ENCODE results near the gene CRYL1. TPM values are rescaled to one million over a fixed set of nuclear protein-coding genes. Genes with fewer than 3 reads are reported as not detected.

The CRYL1 gene
- total RNA-seq, 2 donors from 2014 or later, result 64.6 to 144 TPM

- Histone ChIP-seq H3K27me3 (no peaks in the 10 kb centered on the region), H3K9me3 (no peaks in the 10 kb centered on the region), H3K4me3 (no peak overlapping the region), H3K27ac (no peak overlapping the region), H3K9ac (ENCODE audit: low read depth in 2 of 2, low read length in 2 of 2) (no peak overlapping the region), H3K4me1 (no peaks in the 10 kb centered on the region), H3K36me3 (no peaks in the 10 kb centered on the region)
- no peak for DNase-seq
- intact Hi-C loops (cut with DNase I), result loop anchor here (5.0 to 10.0 kb wide), 2 partner anchors 93 to 220 kb away; no protein-coding TSS in a partner anchor
- no peak for TF ChIP-seq CTCF (IDR thresholded peaks at IDR 0.05)
Observed at GRCh38 chr13:20491926-20492435, 33.7 kb downstream of the CRYL1 start.

GRCh38 chr13:20489185-20489820, 36.4 kb downstream of the CRYL1 start:
- Histone ChIP-seq H3K36me3 (no peaks in the 10 kb centered on the region), H3K4me1 (no peaks in the 10 kb centered on the region), H3K27me3 (no peaks in the 10 kb centered on the region), H3K9ac (ENCODE audit: low read depth in 2 of 2, low read length in 2 of 2) (no peak overlapping the region), H3K4me3 (no peak overlapping the region), H3K9me3 (no peaks in the 10 kb centered on the region), H3K27ac (no peak overlapping the region)
- no peak for DNase-seq
- intact Hi-C loops (cut with DNase I), result loop anchor here (5.0 kb wide), 1 partner anchor 292 kb away; no protein-coding TSS in a partner anchor
- TF ChIP-seq CTCF (IDR thresholded peaks at IDR 0.05), result no peak

GRCh38 chr13:20487927-20488326, 37.7 kb downstream of the CRYL1 start:
- Histone ChIP-seq H3K36me3 (no peaks in the 10 kb centered on the region), H3K9me3 (no peaks in the 10 kb centered on the region), H3K4me1 (no peaks in the 10 kb centered on the region), H3K27me3 (no peaks in the 10 kb centered on the region), H3K4me3 (no peak overlapping the region), H3K27ac (no peak overlapping the region), H3K9ac (ENCODE audit: low read depth in 2 of 2, low read length in 2 of 2) (no peak overlapping the region)
- intact Hi-C loops (cut with DNase I), result loop anchor here (5.0 kb wide), 1 partner anchor 291 kb away; no protein-coding TSS in a partner anchor
- no peak for TF ChIP-seq CTCF (IDR thresholded peaks at IDR 0.05)
- no peak for DNase-seq

GRCh38 chr13:20482787-20483186, 42.9 kb downstream of the CRYL1 start:
- TF ChIP-seq CTCF (IDR thresholded peaks at IDR 0.05), result no peak
- Histone ChIP-seq H3K4me1 (no peaks in the 10 kb centered on the region), H3K9me3 (no peaks in the 10 kb centered on the region), H3K27ac (no peak overlapping the region), H3K9ac (ENCODE audit: low read depth in 2 of 2, low read length in 2 of 2) (no peak overlapping the region), H3K36me3 (no peaks in the 10 kb centered on the region), H3K27me3 (no peaks in the 10 kb centered on the region), H3K4me3 (no peak overlapping the region)
- DNase-seq, result no peak
- intact Hi-C loops (cut with DNase I), result no loop called here

- TF ChIP-seq CTCF (IDR thresholded peaks at IDR 0.05), result no peak
- H3K4me3 ChIP-seq, result no peak overlapping the region
- H3K9me3 ChIP-seq, result no peaks in the 10 kb centered on the region
- intact Hi-C loops (cut with DNase I), result no loop called here
- no peaks in the 10 kb centered on the region for H3K27me3 ChIP-seq
- no peak for DNase-seq
- no peaks in the 10 kb centered on the region for H3K36me3 ChIP-seq
- no peak overlapping the region for H3K9ac ChIP-seq (ENCODE audit: low read depth in 2 of 2, low read length in 2 of 2)
- no peak overlapping the region for H3K27ac ChIP-seq
- H3K4me1 ChIP-seq, result no peaks in the 10 kb centered on the region
Observed at GRCh38 chr13:20482275-20482761, 43.3 kb downstream of the CRYL1 start.

Data from colonic mucosa (tissue), 4 donors.